ENCODE results near the gene SORCS2.

DNA sequence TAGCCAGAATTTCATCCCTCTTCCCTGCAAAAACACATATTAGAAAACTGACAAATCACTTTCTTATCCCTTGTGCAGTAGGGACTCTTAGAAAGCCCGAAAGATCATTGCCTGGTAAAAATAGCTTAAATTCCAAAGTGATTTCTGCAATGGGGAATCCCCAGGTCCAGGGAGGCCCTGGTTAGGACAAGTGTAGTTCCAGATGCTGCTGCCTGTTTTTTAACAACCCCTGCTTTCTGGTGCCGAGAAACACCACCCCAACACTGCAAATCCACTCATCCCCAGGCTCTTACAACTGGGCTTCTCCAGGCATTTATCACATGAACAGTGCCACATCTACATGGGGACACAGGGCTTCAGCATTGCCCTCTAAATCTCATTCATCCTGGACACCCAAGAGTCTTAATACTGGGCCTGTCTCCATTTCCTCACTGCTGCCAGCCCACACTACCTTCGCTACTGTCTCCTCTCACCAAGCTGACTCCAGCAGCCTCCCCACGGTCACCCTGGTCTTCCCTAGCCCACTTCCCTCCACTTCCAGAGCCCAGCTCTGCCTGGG, 354.6 kb downstream of the SORCS2 start:
- TF ChIP-seq, protein P1, sequence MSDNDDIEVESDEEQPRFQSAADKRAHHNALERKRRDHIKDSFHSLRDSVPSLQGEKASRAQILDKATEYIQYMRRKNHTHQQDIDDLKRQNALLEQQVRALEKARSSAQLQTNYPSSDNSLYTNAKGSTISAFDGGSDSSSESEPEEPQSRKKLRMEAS (IDR thresholded peaks at IDR 0.05) = no peak
- TF ChIP-seq TAF1 (IDR thresholded peaks at IDR 0.05; ENCODE audit: low read depth) (no peak), YY1 (IDR thresholded peaks at IDR 0.05; ENCODE audit: low read depth) (no peak), FOXM1 (IDR thresholded peaks at IDR 0.05; ENCODE audit: borderline replicate concordance, low read depth) (no peak), TCF12 (IDR thresholded peaks at IDR 0.05; ENCODE audit: low read depth) (no peak), RAD21 (IDR thresholded peaks at IDR 0.05; ENCODE audit: low read depth) (no peak)

All from Ishikawa (cell line).